PFSK-1 (cell line): ENCODE data around the gene ATIC.

Source experiments
- FOXP2 ChIP-seq: optimal IDR thresholded peaks from 2 replicates; pipeline ENCODE3; 2011; ENCODE audit warnings: borderline replicate concordance, control low read depth, inconsistent platforms; ENCODE audit not compliant: insufficient read depth; ENCODE audit errors: extremely low read length, extremely low read depth
- TF ChIP-seq, protein P1 (sequence below), 2 experiments: IDR thresholded peaks; 2 replicates each; pipeline versions ENCODE4 v1.6.1 to v1.8.0; 2011 to 2012; ENCODE audit warnings: low read depth in 2 of 2, low read length in 2 of 2, control low read depth in 1 of 2, inconsistent platforms in 1 of 2, mild to moderate bottlenecking in 1 of 2, moderate library complexity in 1 of 2; ENCODE audit not compliant: insufficient read depth in 1 of 2

ATIC gene

DNA sequence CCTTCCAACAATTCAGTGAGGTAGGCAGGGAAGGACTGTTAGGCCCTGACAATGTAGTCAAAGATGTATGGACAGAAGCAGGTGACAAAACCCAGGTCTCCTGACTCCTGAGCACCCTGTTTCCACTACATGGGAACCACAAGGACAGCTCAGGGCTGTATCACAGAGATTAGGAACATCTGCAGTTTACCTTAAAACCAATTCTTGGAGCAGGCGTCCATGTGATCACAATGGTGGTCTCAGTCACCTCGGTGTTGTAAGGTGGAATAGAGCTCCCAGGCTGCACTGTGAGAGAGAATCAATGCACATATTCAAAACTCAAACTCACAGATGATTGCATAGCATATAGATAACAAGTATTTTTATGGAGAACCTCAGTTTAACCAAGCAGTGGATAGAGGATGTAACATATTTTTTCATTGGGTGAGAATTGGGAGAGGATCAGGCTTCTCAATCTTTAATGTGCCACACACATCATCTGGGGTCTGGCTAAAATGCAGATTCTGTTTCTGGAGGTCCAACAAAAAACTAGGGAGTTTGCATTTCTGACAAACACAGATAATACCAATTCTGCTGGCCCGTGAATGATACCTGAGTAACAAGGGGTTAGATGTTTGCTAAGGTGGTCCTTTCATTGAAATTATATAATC lies 87.3 kb downstream of the ATIC start:
- TF ChIP-seq, protein P1, sequence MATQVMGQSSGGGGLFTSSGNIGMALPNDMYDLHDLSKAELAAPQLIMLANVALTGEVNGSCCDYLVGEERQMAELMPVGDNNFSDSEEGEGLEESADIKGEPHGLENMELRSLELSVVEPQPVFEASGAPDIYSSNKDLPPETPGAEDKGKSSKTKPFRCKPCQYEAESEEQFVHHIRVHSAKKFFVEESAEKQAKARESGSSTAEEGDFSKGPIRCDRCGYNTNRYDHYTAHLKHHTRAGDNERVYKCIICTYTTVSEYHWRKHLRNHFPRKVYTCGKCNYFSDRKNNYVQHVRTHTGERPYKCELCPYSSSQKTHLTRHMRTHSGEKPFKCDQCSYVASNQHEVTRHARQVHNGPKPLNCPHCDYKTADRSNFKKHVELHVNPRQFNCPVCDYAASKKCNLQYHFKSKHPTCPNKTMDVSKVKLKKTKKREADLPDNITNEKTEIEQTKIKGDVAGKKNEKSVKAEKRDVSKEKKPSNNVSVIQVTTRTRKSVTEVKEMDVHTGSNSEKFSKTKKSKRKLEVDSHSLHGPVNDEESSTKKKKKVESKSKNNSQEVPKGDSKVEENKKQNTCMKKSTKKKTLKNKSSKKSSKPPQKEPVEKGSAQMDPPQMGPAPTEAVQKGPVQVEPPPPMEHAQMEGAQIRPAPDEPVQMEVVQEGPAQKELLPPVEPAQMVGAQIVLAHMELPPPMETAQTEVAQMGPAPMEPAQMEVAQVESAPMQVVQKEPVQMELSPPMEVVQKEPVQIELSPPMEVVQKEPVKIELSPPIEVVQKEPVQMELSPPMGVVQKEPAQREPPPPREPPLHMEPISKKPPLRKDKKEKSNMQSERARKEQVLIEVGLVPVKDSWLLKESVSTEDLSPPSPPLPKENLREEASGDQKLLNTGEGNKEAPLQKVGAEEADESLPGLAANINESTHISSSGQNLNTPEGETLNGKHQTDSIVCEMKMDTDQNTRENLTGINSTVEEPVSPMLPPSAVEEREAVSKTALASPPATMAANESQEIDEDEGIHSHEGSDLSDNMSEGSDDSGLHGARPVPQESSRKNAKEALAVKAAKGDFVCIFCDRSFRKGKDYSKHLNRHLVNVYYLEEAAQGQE (IDR thresholded peaks at IDR 0.05; ENCODE audit: insufficient read depth in 1 of 2, low read depth in 2 of 2, low read length in 2 of 2) = no peak
- no peak for TF ChIP-seq FOXP2
